Transverse colon (tissue), 4 donors: Measurements from ENCODE around the gene CCNY. TPM values are rescaled to one million over a fixed set of nuclear protein-coding genes. Genes with fewer than 3 reads are reported as not detected.

Experiments used
- DNase-seq: peaks from one replicate; pipeline ENCODE4 v3.0.0-alpha.2; 2019
- H3K27ac ChIP-seq, 4 donors: fragments of 200-600 bp; sonication (generic); 2 replicates each; pipeline ENCODE4 v1.5.1; 2016 to 2018; ENCODE audit warnings: inconsistent platforms in 4 of 4
- H3K27me3 ChIP-seq: fragments of 200-600 bp; sonication (generic); 2 replicates; pipeline ENCODE4 v1.5.1; 2017; ENCODE audit warnings: inconsistent platforms
- H3K36me3 ChIP-seq, 4 donors: fragments of 200-600 bp; sonication (generic); 2 replicates each; pipeline ENCODE4 v1.5.1; 2017 to 2019; ENCODE audit warnings: inconsistent platforms in 4 of 4
- H3K4me1 ChIP-seq, 4 donors: fragments of 200-600 bp; sonication (generic); 2 replicates each; pipeline ENCODE4 v1.5.1; 2017 to 2020; ENCODE audit warnings: inconsistent platforms in 4 of 4
- H3K4me3 ChIP-seq, 4 donors: fragments of 200-600 bp; sonication (generic); 1 replicate in 1 of 4; 2 replicates in 3 of 4; pipeline versions ENCODE4 v1.5.1 to v1.6.1; 2017 to 2019; ENCODE audit warnings: inconsistent platforms in 4 of 4
- H3K9me3 ChIP-seq, 2 donors: fragments of 200-600 bp; sonication (generic); 2 replicates each; pipeline ENCODE4 v1.5.1; 2017 to 2019; ENCODE audit warnings: inconsistent platforms in 2 of 2
- EP300 ChIP-seq: sonication (generic); formaldehyde crosslinking; IDR thresholded peaks from one replicate; pipeline ENCODE4 v1.6.1; 2017; ENCODE audit warnings: antibody characterized with exemption, low read depth
- POLR2A ChIP-seq: fragments of 450-650 bp; IDR thresholded peaks from one replicate; pipeline ENCODE4 v1.6.1; 2016; ENCODE audit warnings: antibody characterized with exemption, mild to moderate bottlenecking, moderate library complexity
- POLR2AphosphoS5 ChIP-seq, 3 donors: sonication (generic); formaldehyde crosslinking; IDR thresholded peaks; one replicate each; pipeline ENCODE4 v1.6.1; 2016; ENCODE audit warnings: antibody characterized with exemption in 3 of 3
- WGBS, 2 donors: methylation state at CpG; one replicate each; pipeline ENCODE4 v1.1.5; 2018; ENCODE audit warnings: low coverage in 1 of 2; 5-methylcytosine and 5-hydroxymethylcytosine counted together
- in situ Hi-C, 4 donors: fragments of 200-750 bp; cut with MboI; loops; one replicate each; pipeline versions ENCODE4 v1.15.0 to v1.15.1; 2017; ENCODE audit warnings: low sequenced_read_pairs in 3 of 4, low pct_ligation_motif_present in 1 of 4, low pct_unique_long_range_greater_than_20kb in 1 of 4
- intact Hi-C: fragments of 100-400 bp; cut with DNase I; formaldehyde crosslinking; loops from one replicate; pipeline ENCODE4 v1.15.1; 2023; ENCODE audit warnings: low total_unique reads
- total RNA-seq, 4 donors: library from RNA; depleted of rRNA; stranded (reverse); fragments of >200 nt; gene quantifications; one replicate each; pipeline ENCODE4 v1.1.0, GENCODE V29; 2016
- TF ChIP-seq, protein P1 (sequence below), 5 experiments: fragments of 200-600 bp in 3 of 5; fragments of 450-650 bp in 2 of 5; sonication (generic) in 3 of 5; IDR thresholded peaks; 1 replicate in 2 of 5; 2 replicates in 3 of 5; pipeline ENCODE4 v1.5.1; 2016 to 2017; ENCODE audit warnings: antibody characterized with exemption in 5 of 5, inconsistent platforms in 3 of 5, mild to moderate bottlenecking in 2 of 5, moderate library complexity in 1 of 5

The CCNY gene
- total RNA-seq, 4 donors from 2014 or later: 19.5 to 53.9 (median 41.4) TPM

DNA sequence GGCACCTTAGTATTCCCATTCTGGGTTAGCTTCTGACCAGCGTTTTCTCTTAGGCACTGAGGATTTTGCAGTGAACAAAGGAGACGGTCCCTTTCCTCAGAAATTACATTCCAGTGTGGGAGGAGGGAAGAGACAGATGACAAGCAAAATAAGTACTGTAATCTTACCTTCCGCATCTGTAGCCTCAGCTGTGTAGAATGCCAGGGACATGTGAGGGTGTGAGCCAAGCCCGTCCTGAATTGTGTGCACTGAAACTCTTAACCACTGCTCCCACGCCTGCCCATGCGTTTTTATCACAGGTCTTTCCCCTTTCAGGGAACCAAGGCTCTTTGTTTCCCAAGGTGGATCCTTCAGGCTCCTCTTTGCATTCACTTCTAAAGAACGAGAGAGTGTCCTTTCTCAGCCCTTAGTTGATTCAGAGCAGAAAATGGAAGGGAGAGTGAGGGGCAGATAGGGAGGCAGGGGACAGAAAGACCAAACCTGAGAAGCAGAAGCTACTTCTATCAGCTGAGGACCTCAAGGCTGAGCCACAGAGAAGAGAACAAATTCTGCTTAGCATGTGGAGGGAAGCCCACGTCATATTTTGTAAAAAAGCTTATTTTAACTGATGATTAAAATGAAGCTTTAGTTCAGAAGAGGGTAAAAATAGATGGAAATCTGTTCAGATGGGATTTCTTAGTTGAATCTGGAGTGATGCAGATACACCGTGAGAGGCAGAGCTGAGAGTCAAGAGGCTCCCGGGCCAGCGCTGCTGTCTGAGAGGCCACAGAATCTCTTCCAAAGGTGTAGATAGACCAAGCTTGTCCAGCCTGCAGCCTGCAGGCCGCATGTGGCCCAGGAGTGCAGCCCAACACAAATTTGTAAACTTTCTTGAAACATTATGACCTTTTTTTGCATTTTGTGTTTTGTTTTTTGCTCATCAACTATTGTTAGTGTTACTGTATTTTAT, 122.5 kb downstream of the CCNY start:
- intact Hi-C loops: no loop called here
- Histone ChIP-seq H3K27me3 (no peaks in the 10 kb centered on the region), H3K27ac (no peak overlapping the region), H3K4me1 (peaks cover 0 to 67% (median 24%) of the 10 kb centered on the region in 4 donors), H3K9me3 (no peaks in the 10 kb centered on the region), H3K4me3 (no peak overlapping the region), H3K36me3 (no peaks in the 10 kb centered on the region)
- TF ChIP-seq POLR2A (no peak), POLR2AphosphoS5 (IDR thresholded peaks at IDR 0.05) (no peak), EP300 (no peak)
- TF ChIP-seq, protein P1, sequence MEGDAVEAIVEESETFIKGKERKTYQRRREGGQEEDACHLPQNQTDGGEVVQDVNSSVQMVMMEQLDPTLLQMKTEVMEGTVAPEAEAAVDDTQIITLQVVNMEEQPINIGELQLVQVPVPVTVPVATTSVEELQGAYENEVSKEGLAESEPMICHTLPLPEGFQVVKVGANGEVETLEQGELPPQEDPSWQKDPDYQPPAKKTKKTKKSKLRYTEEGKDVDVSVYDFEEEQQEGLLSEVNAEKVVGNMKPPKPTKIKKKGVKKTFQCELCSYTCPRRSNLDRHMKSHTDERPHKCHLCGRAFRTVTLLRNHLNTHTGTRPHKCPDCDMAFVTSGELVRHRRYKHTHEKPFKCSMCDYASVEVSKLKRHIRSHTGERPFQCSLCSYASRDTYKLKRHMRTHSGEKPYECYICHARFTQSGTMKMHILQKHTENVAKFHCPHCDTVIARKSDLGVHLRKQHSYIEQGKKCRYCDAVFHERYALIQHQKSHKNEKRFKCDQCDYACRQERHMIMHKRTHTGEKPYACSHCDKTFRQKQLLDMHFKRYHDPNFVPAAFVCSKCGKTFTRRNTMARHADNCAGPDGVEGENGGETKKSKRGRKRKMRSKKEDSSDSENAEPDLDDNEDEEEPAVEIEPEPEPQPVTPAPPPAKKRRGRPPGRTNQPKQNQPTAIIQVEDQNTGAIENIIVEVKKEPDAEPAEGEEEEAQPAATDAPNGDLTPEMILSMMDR (IDR thresholded peaks at IDR 0.05): no peak
- WGBS, 2 donors: 82 to 88% methylated on average over 9 to 12 of the region's 12 CpGs
- in situ Hi-C loops: no loop called here
- DNase-seq: no peak

DNA sequence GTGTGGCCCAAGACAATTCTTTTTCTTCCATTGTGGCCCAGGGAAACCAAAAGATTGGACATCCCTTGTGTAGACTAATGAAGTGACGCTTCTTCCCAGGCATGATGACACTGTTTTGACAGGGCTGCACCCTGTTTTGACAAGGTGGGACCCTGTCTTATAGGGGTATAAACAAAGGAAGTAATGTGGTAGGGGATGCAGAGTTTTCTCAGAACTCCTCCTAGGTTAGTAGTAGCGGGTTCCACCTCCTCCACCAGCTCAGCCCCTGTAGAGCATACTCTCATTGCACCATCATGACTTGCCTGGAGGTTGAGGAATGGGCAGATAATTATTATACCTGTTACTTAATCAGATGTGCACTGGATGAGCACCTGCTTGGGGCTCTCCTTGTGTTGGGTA, 123.1 kb downstream of the CCNY start:
- WGBS, 2 donors: 88 to 94% methylated on average over 2 of the region's 2 CpGs
- Histone ChIP-seq H3K36me3 (no peaks in the 10 kb centered on the region), H3K4me3 (no peak overlapping the region), H3K9me3 (no peaks in the 10 kb centered on the region), H3K27me3 (no peaks in the 10 kb centered on the region), H3K27ac (no peak overlapping the region), H3K4me1 (peaks cover 0 to 65% (median 24%) of the 10 kb centered on the region in 4 donors)
- TF ChIP-seq POLR2A: no peak
- DNase-seq: no peak
- in situ Hi-C loops (no loop called here), intact Hi-C loops (no loop called here)

DNA sequence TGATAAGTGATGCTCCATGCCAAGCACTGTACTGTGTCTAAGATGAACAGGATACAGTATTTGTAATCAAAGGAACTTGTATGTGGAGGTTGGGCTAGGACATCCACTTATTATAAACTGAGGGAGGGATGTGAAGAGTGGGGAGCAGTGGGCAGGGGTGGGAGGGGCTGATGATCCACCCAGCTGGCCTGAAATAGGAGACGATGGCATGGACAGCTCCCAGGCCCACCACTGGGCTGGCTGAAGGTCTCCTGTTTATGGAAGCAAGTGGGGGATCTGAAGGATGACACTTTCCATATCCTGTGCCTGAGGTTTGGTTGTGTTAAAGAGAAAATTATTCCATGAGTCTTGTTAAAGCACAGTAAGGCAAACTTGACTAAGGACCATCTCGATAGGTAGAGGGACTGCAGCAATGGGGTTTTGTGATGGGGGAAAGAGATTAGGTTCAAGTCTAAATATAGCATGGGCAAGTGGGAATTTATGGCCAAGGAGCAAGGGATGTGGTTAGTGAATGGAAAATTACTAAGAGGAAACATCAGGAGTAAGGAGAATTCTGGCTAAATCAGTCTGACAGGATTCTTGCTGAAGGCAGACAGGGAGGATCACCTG, 124.6 kb downstream of the CCNY start:
- Histone ChIP-seq H3K4me3 (no peak overlapping the region), H3K9me3 (no peaks in the 10 kb centered on the region), H3K36me3 (no peaks in the 10 kb centered on the region), H3K4me1 (peaks cover 0 to 55% (median 27%) of the 10 kb centered on the region in 4 donors), H3K27me3 (no peaks in the 10 kb centered on the region), H3K27ac (peak overlapping the region in 1 of 4 donors; percentile 12)
- WGBS, 2 donors: 74 to 92% methylated on average over 1 to 2 of the region's 2 CpGs
- in situ Hi-C loops: no loop called here
- no peak for TF ChIP-seq POLR2AphosphoS5 (IDR thresholded peaks at IDR 0.05)
- no peak for TF ChIP-seq EP300
- TF ChIP-seq, protein P1 (IDR thresholded peaks at IDR 0.05): no peak
- TF ChIP-seq POLR2A: no peak
- intact Hi-C loops: no loop called here
- DNase-seq: no peak

DNA sequence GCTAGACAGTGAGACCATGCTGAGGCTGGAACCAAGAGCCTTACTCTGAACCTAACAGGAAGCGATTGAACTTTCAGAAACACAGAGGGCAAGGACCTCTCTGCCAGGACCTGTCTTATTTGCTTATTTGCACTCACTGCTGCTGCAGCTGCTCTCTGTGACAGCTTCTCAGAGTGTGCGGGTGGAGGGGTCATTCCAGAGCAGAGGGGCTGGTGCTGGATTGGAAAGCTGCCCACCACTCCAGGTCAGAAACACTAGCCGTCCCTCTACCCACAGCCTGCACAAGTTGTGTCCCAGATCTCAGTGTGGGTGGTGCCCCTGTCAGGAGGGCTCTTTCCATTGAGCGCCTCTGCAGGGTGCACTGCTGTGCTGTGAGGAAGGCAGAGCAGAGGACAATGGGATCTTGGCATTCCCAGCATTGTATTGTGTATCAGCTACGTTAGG, 126.2 kb downstream of the CCNY start:
- no peak for DNase-seq
- Histone ChIP-seq H3K9me3 (no peaks in the 10 kb centered on the region), H3K4me3 (no peak overlapping the region), H3K27me3 (no peaks in the 10 kb centered on the region), H3K4me1 (peaks cover 0 to 49% (median 27%) of the 10 kb centered on the region in 4 donors), H3K36me3 (no peaks in the 10 kb centered on the region), H3K27ac (no peak overlapping the region)
- TF ChIP-seq EP300 (no peak), POLR2AphosphoS5 (IDR thresholded peaks at IDR 0.05) (no peak), POLR2A (no peak)
- TF ChIP-seq, protein P1 (IDR thresholded peaks at IDR 0.05): no peak
- intact Hi-C loops: no loop called here
- WGBS, 2 donors: 75 to 83% methylated on average over 1 to 5 of the region's 5 CpGs
- in situ Hi-C loops: no loop called here
